Activated CD4-positive, alpha-beta memory T cell treated with anti-CD3 and anti-CD28 coated beads for 36 hours (primary cell): ENCODE data around the gene SRF. TPM values are rescaled to one million over a fixed set of nuclear protein-coding genes. Genes with fewer than 3 reads are reported as not detected.

Experiments
- total RNA-seq, 2 experiments: library from RNA; stranded (reverse); gene quantifications; one replicate each; pipeline ENCODE4 v1.2.3, GENCODE V29; 2021

Gene SRF
- total RNA-seq, 2 experiments from 2014 or later = 40.5 to 40.8 TPM

Other genes starting within 250 kb of the SRF start
- 10 to 100 TPM; 32.2 to 37.6 TPM for gene CNPY3, start 241.8 kb upstream of the SRF start, total RNA-seq
- not detected for gene GNMT, start 210.5 kb upstream of the SRF start, total RNA-seq
- 10 to 100 TPM; 25.6 to 26.4 TPM for gene PEX6, start 192.1 kb upstream of the SRF start, total RNA-seq
- 10 to 100 TPM; 59.1 to 60.2 TPM for gene PPP2R5D, start 186.7 kb upstream of the SRF start, total RNA-seq
- 10 to 100 TPM; 90.2 to 94.4 TPM for gene MEA1, start 157.3 kb upstream of the SRF start, total RNA-seq
- 10 to 100 TPM; 48.1 to 52.3 TPM for gene KLHDC3, start 157.0 kb upstream of the SRF start, total RNA-seq
- 10 to 100 TPM; 54.0 to 55.6 TPM for gene RRP36, start 149.6 kb upstream of the SRF start, total RNA-seq
- gene CUL7, start 117.4 kb upstream of the SRF start, total RNA-seq = 10 to 100 TPM; 23.2 to 23.8 TPM
- 10 to 100 TPM; 91.0 to 95.4 TPM for gene MRPL2, start 111.8 kb upstream of the SRF start, total RNA-seq
- 10 to 100 TPM; 11.0 to 11.9 TPM for gene KLC4, start 111.6 kb upstream of the SRF start, total RNA-seq
- gene PTK7, start 95.0 kb upstream of the SRF start, total RNA-seq = 1 to 10 TPM; 1.3 to 1.5 TPM
- gene CUL9, start 10.9 kb downstream of the SRF start, total RNA-seq = 10 to 100 TPM; 37.8 to 38.4 TPM
- gene DNPH1, start 58.2 kb downstream of the SRF start, total RNA-seq = 10 to 100 TPM; 57.5 to 57.9 TPM
- gene TTBK1, start 72.2 kb downstream of the SRF start, total RNA-seq = under 1 TPM; 0.31 to 0.34 TPM
- not detected for gene SLC22A7, start 127.0 kb downstream of the SRF start, total RNA-seq
- 1 to 10 TPM; 2.0 to 2.9 TPM for gene CRIP3, start 137.6 kb downstream of the SRF start, total RNA-seq
- 10 to 100 TPM; 12.1 to 12.7 TPM for gene ZNF318, start 198.4 kb downstream of the SRF start, total RNA-seq